Measurements from ENCODE around the gene RPL41.
"Not testable (repeated sequence)": the region's sequence is repeated elsewhere in the genome, so short reads cannot be mapped to it uniquely, and the experiment has no call there.

The RPL41 gene

DNA sequence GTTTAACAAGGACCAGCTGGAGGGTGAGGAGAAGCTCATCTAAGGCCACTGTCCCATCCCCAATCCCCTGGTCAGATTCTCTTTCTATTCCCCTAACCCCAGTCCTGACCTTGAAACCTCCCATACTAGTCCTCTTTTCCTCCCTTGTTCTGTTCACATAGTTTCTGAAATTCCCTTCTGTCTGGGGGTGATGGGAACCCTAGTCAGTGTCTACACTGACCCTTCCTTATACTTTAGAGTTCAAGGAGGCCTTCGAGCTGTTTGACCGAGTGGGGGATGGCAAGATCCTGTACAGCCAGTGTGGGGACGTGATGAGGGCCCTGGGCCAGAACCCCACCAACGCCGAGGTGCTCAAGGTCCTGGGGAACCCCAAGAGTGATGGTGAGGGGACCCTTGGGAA, 38.4 kb downstream of the RPL41 start:
- no peak for DNase-seq (ENCODE audit: low spot score)

DNA sequence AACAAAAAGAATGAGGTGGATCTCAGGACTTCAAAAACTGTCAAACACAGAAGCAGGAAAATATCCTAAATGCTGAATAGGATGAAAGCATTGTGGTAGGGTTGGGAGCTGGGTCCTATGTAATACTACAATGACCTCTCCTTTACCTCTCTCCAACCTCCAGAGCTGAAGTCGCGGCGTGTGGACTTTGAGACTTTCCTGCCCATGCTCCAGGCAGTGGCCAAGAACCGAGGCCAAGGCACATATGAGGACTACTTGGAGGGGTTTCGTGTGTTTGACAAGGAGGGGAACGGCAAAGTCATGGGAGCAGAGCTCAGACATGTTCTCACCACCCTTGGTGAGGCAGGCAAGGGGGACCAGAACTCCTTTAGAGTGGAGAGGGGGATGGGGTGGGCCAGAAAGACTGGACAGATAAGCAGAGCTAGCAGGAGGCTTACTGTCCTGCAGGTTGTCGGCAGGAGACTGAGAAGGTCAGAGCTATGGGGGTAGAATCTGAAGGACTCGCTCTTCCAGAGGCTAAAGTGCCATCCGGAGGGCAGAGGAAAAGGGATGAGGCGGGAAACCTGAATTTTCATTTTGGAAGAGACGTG, 38.9 kb downstream of the RPL41 start:
- DNase-seq (ENCODE audit: low spot score) = no peak

DNA sequence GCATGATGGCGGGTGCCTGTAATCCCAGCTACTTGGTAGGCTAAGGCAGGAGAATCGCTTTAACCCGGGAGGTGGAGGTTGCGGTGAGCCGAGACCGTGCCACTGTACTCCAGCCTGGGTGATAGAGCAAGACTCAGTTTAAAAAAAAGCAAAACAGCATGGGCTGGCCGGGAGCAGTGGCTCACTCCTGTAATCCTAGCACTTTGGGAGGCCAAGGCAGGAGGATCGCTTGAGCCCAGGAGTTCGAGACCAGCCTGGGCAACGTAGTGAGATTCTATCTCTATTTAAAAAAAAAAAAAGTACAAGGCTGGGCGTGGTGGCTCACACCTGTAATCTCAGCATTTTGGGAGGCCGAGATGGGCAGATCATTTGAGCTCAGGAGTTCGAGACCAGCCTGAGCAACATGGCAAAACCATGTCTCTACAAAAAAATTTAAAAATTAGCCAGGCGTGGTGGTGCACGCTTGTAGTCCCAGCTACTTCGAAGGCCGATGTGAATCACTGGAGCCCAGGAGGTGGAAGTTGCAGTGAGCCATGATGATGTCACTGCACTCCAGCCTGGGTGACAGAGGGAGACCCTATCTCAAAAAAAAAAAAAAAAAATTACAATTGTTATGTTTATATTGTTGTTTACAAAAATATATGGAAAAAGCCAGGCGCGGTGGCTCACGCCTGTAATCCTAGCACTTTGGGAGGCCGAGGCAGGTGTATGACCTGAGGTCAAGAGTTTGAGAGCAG, 40.2 kb downstream of the RPL41 start:
- not testable (repeated sequence) for DNase-seq (ENCODE audit: low spot score)

DNA sequence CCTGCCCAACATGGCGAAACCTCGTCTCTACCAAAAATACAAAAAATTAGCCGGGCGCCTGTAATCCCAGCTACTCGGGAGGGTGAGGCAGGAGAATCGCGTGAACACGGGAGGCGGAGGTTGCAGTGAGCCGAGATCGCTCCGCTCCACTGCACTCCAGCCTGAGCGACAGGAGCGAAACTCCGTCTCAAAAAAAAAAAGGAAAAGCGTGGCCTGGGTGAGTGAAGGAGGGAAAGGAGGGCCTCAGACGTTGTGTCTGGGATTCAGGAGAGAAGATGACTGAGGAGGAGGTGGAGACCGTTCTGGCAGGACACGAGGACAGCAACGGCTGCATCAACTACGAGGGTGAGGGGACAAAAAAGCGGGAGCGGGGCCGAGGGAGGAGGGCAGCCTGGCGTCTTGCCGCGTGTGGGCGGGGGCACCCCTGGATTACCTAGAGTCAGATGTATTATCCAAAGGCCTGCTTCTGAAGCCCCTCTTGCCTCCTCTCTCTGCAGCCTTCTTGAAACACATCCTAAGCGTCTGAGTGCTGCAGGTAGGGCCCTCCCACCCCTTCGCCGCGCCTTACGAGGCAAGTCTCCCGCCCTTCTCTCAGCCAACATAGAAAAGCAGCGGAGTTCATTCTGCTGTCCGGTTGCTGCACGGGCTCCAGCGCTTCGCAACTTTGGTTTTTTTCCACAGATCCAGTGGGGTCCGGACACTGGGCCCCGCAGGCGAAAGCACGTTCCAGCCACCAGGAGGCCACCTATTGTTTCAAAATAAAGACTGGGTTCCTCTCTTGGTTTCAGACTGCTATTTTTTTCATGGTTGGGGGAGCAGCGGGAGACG, 41.0 kb downstream of the RPL41 start:
- peak; percentile 71 for DNase-seq (ENCODE audit: low spot score)

DNA sequence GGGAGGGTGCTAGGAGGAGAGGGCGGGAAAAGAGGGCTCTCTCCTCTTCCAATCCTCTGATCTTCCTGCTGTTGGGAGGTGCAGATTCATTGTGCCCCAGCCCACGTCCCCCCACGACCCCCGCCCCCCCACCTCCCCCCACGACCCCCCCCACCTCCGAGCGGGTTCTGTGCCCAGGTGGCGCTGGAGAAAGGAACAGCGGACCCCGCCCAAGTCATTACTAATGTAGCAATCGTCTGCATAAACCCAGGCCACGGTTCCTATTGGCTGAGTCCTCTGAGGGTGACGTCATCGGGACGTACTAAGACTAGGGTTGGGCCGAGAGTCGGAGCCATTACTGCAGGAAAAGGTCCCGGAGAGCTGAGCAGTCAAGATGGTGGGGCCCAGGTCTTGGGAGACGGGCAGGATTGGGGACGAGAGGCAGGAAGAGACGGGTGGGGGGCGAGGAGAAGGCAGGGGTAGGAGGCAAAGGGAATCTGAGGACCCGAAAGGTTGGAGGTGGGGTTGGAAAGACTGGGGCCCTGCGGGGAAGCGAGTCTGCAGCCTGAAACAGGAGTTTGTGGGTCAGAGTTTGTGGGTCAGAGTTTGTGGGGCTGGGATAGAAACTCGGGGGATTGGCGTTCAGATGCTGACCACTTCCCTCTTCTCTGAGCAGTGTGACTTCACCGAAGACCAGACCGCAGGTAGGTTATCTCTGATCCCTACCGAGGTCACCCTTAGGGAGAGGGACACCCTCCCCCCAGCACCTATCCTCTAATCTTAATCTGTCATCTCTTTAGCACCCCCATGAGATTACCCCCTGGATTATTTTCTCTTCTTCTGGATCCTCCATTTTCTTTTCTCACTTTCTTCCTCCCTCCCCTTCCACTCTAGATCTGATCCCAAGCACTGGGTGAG, 41.8 kb downstream of the RPL41 start, which contains the start of gene MYL6:
Gene MYL6 (plus strand): TSS at position 331 of the 897 bp plus-strand sequence. CDS start 43 bp downstream, at position 374.
- DNase-seq (ENCODE audit: low spot score) = peak; percentile 91

DNA sequence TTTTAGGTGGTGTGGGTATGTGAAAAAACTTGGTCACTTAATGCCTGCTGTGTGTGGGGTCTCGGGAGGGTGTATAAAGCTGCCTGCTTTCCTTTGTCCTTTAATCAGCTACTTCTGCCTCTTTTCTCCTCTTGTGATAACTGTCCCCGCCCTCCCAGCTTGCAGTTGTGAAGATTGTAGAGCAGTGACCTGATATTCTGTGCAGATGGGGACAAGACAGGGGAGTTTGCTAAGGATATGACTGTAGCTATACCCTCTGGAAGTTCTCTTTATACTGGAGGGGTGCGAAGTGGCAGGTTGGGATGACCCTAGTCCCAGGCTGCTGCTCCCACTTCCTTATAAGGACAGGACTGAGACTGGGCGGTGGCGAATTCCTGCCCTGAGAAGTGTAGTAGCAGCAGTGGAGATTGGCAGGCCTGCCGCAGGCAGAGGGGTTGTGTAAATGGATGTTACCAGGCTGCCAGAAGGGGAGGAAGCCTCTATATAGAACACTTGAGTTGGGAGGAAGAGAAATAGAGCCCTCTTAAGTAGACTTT, 42.6 kb downstream of the RPL41 start:
- DNase-seq (ENCODE audit: low spot score) = peak; percentile 58

DNA sequence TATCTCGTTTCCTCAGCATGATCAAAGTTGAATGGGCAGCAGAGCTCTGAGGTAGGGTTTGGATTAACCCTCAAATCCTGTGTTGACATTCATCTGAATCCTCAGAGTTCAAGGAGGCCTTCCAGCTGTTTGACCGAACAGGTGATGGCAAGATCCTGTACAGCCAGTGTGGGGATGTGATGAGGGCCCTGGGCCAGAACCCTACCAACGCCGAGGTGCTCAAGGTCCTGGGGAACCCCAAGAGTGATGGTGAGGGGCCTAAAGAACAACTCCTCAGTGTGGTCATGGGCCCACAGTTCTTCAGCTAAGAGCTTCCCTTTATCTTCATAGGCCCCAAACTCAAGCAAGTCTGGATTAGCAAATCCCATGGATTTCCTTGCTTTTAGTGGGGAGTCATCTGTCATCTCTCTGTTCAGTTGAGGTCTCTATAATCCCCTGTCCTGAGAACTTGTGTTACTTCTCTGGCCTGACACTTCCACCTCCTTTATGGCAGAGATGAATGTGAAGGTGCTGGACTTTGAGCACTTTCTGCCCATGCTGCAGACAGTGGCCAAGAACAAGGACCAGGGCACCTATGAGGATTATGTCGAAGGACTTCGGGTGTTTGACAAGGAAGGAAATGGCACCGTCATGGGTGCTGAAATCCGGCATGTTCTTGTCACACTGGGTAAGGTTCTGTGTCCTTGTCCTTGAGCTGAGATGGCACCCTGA, 43.2 kb downstream of the RPL41 start:
- DNase-seq (ENCODE audit: low spot score) = no peak

DNA sequence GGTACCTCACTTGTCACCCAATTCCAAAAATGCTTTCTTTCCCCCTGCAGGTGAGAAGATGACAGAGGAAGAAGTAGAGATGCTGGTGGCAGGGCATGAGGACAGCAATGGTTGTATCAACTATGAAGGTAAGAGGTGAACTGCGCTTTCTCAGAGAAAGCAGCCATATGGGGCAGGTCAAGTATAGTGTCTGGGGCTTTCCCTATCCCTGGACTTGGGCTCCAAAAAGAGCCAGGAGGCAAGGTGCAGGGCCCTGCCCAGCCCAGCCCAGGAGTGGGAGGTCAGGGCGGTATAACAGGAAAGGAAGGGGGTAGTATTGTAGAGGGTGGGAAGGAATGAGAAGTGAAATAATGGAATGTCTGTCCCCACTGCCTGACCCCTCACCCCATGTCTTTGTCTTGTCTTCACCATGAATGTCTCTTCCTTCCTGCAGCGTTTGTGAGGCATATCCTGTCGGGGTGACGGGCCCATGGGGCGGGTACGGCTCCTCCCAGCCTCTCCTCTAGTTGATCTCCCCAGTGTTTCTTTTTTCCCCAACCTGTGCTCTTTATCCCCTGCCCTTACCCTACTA, 43.8 kb downstream of the RPL41 start:
- no peak for DNase-seq (ENCODE audit: low spot score)

DNA sequence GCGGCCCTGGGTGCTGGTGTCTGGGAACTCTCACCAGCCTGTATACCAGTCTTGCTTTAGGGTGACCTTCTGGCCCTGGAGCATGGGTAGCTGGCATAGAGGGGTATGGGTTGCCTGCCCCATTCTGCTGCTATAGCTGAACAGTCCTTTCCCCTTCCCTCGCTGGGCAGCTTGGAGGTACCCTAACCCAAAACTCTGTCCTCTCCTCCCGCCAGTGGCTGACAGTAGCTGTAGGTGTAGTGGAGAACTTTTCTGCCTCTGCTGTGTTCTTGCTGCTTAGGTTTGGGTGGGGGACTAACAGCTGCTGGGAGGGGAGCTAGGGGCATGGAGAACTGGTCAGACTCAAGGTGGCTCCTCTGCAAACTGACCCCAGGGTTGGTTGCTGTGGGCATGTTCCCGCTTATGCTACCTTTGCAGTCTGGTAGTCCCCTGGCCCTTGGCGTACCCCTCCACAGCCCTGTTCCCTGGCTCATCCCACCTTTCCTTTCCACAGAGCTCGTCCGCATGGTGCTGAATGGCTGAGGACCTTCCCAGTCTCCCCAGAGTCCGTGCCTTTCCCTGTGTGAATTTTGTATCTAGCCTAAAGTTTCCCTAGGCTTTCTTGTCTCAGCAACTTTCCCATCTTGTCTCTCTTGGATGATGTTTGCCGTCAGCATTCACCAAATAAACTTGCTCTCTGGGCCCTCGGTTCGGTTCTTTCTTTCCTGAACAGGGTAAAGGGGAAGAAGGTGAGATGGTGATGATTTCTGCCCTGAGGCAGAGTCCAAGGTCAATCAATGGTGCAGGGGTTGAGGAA, 44.7 kb downstream of the RPL41 start:
- no peak for DNase-seq (ENCODE audit: low spot score)

DNA sequence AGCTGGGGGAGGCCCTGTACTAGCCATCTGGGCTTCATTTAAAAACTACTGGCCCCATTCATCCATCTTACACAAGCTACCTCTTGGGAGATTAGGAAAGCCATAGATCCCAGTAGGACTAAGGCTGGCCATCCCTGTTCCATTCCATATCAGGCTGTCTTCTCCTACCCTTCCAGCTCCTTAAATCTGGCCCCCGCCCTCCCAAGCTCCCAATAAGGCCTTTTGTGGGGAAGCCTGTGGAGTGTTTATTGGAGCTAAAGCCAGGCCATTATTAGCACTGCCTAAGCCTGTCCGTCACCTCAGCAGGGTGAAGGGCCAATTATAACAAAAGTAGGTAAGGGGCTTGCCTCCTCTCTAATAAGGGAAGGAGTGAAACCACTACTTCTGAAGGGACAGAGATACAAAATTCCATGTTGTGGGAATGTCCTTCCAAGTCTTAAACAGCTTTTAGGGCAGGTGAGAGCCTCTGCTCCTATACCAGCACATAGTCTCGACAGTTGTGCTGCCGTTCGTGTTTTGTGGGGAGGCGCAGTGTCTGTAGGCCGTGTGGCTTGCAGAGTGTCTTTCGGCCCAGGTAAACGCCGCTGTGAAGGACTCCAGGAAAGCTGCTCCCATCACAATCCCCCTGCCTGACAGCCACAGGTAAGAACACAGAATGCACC, 45.4 kb downstream of the RPL41 start:
- DNase-seq (ENCODE audit: low spot score) = no peak

DNA sequence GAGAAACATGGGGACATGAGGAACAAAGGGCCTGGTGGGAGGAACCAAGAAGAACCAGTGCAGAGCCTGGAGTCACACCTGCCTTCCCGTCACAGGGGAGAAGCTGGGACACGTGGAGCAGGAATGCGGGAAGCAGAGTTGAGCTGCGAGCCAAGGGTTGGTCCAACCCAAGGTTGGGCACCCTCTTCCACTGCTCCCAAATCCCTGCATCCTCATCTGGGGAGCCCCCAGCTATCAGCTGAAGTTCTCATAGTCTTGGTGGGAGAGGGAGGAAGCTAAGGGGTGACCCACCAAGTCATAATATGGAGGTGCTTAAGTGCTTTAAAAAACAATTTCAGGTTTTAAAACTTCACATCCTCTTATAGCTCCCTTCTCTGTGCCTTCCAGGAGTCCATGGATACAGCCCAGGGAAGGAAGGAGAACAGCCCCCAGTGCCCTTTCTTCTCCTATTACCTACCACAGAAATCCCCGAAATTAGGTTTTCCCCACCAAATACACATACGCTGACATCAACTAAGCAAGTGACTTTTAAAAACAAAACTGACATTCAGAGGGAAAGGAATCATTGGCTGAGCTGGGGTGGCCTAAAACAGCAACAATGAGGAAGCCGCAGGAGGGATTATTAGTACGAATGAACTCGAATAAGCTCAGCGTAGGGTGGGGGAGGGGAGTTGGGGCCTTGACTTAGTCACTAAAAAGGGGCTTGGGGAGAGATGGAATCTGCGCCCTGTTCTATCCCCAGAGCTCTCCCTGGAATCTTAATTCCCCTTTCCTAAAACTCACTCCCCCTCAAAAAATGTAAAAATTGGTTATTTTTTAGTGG, 46.2 kb downstream of the RPL41 start:
- DNase-seq (ENCODE audit: low spot score) = no peak

DNA sequence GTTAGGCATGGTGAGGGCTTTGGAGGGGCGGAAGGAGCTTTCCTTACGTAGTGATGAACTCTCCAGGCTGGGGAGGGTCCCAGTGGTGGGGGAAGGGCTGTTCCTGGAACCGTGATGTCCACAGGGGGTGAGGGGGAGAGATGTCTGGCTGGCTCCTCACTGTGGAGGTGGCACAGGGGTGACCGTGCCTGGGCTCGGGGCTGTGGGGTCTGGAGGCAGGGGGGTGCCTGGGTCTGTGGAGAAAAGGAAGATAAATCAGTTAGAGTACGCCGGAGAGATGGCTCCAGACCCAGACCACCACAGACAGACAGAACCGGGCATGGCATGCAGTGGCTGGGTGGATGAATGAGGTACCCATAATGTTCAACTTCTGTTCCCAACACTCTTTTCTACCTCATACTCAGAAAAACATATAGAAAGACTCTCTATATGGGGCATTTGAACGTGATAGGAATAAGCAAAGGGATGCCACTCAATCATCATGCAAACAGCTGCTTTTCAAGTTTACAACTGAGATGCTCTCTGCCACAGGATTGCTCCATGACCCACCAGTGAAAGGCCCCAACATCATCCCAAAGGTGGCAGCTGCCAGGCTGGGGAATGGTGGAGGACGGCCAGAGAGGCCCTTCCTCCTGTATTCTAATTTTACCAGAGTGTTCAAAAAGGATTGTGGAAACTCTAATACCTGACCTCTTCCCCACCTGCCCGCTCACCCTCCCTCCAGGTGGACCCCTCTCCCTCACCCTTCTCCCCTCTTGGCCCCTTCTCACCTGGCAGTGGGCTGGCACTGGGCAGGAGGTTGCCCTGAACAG, 47.3 kb downstream of the RPL41 start:
- DNase-seq (ENCODE audit: low spot score) = no peak

DNA sequence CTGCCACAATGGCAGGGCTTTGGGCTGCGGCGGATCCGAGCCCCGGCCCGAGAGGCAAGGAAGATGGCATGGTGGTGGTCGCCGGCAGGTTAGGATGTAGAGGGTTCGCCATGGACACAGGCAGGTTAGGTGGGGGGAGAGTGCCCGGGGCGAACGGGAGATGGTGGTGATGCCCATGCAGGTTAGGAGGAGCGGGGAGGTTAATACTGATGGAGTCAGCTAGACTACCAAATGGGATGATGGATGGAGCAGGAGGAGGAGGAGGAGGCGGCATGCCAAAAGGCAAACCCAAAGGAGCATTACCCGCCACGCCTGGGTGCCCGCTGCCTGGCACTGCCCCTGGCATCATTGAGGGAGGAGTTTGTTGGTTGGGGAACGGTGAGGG, 47.9 kb downstream of the RPL41 start:
- no peak for DNase-seq (ENCODE audit: low spot score)

DNA sequence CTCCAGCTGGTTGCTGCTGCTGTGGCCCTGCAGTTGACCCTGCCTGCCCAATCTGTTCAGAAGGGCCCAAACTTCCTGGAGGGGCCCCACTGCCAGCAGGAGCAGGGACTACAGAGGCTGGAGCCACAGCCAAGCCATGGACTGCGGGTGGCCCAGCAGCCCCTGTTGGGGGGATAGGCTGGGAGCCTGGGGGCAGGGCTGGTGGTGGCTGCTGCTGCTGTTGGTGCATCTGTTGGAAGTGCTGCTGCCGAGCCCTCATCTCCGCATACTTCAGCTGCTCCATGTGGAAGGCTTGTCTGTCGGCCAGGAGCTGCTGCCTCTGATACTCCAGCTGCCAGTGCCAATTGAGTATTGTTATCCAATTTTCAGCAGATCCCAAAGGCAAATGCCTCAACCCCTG, 48.9 kb downstream of the RPL41 start:
- DNase-seq (ENCODE audit: low spot score) = no peak

Data from D341Med (cell line).